NCI-H1930 (cell line): ENCODE results near the gene LENG1.
A peak's percentile ranks its signal among the peaks of the same experiment; 100 is the strongest.

Experiments
- DNase-seq, 2 experiments: peaks; one replicate each; lab custom pipeline; 2025; lab: John Stamatoyannopoulos, UW

Gene LENG1

DNA sequence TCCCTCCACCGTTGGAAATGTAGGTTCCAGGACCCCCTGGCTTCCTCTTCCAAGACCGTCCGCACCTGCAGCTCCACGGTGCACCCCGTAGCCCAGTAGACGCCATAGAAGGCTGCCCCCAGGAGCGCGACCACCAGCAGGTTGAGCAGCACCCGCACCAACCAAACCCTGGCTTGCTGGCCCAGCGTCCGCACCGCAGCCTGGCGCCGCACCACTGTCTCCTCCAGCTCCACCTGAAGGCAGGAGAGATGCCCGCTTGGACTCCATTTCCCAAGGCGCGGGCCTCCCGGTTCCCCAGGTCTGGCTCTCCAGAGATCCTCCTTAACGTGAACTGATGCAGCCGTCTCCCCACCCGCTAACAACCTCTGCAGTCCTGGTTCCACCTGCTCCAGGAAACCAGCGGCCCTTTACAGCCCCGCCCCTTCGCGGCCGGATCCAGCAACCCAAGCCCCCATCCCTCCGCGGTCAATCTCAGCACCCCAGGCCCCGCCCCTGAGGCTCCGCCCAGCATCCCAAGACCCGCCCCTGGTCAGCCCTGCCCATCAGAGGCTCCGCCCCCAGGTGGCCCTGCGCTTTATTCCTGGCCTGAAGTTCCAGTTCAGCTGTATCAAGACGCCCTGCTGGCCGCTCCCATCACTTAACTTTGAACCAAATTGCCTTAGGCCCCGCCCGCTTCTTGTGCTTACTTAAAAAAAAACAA lies 5.0 kb upstream of the LENG1 start:
- DNase-seq, result peak; percentile 22 to 47

DNA sequence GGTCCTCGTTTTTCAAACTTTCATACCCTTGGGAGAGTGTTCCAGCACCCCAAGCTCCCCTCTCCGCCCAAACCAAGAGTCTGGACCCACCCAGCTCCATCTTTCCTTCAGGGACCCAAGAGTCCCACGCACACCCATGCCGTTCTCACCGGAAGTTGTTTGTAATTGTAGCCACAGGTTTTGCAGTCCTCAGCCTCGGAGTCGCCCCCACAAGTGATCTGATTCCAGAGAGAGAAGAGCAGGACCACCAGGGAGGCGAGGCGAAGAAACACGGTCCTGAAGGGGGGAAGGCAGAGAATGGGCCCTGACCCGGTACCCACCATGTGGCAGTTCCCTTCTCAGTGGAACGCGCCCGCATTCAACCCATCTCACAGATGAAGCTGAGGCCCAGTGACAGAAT lies 3.4 kb upstream of the LENG1 start:
- DNase-seq, result no peak

DNA sequence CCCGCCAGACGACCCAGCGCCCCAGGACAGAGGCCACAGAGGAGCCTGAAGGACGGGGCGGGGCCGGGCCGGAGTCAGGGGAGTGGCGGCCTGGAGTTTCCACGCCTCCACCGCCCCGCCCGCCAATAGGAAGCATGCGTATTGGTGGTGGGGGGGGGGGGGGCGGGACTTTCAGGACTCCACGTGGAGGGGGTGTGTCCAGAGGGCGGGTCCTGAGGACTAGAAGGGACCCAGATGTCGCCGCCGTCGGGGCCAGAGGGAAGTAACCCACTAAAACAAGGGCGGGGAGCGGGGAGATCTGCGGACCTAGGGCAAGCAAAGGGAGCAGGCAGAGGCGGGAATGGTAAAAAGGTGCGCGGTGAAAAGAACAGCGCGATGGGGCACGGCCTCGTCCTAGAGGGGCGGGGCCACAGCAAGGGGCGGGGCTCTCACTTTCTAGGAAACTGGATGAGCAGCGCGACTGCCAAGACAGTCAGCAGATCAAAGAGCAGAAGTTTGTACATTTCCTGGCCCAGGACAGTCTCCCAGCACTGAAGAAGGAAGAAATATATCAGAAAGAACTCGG lies 2.8 kb upstream of the LENG1 start:
- DNase-seq, result peak; percentile 47 to 67

DNA sequence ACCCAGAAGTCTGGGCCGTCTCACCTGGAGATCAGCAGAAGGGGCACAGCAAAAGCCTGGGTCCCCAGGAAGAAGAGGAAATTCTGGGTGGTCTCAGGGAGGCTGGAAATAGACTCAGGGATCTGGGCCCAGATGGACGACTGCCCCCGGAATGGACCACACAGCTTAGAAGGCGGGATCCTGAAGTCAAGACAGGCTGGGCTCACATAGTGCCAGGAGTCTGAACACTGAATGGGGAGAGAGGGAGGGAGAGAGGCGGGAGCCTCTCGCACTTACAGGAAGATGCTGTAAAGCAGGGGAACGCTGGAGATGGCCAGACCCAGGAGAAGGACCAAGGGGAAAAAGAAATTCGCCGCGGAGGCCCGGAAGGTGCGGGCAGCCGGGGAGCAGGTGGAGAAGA lies 1.3 kb upstream of the LENG1 start:
- DNase-seq, result no peak

DNA sequence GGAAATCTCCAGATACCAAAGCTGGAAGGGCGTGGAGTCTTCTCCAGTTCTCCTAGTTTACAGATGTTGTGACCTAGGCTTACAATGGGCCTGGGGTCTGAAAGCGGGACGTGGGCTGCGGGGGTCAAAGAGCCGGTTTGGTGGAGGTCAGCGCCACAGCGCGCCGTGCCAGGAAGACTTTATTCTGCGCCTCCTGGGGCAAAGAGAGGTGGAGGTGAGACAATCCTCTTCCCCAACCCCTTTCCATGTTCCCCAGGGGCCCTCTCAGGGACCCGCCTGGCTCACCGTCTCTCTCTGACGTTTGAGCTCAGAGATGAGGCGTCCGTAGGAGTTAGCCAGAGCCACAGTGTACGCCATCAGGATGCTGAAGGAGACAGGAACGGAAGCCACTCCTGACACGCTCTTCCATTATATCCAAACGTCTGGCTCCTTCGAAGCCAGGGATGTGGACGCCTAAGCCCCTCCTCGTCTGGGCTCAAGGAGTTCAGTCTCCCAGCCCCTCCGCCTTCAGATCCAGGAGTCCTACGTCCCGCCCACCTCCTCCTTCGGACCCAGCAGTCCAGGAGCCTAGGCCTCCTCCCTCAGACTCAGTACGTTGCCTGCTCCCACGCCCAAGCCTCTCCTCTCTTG lies 776 bp upstream of the LENG1 start:
- DNase-seq, result peak in 1 of 2 experiments; percentile 65

DNA sequence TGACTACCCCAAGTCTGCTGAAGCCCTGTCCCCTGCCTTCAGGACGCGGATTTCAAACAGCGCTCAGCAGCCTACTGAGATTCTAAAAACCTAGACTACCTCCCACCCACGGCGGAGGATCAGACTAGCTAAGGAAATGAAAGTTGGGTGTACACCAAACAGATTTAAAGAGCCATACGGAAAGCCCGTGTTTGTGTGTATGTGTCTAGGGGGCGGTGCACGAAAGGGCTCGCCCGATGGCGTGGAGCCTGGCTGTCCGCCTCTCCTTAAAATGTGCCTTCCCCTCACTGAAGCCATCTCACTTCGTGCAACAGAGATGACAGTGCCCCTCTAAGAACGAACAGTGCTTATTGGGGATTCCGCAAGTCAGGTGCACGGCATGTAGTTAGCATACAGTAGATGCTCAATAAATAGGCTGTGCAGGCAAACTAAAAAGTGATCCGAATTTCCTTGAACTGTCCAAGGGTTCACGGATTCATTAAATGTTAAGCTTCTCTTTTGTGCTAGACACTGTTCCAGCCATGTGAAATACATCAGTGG lies 639 bp downstream of the LENG1 start:
- DNase-seq, result no peak

DNA sequence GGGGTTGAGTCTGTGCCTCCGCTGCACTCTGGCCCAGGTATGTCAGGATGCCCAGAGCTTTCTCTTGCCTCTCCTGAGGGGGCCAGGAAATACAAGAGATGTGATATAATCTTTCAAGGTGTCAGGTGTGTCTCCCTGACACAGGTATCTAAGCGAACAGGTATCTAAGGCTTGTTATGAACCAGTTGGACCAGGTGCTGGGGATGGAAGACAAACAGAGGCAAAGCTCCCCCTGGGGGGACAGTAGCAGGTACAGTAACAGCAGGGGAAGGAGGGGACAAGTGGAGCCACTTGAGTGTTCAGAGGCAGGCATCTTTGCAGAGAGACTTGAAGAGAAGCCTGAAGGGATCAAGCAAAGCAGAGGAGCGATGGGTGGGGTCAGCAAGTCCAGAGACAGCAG lies 2.6 kb downstream of the LENG1 start:
- DNase-seq, result no peak

DNA sequence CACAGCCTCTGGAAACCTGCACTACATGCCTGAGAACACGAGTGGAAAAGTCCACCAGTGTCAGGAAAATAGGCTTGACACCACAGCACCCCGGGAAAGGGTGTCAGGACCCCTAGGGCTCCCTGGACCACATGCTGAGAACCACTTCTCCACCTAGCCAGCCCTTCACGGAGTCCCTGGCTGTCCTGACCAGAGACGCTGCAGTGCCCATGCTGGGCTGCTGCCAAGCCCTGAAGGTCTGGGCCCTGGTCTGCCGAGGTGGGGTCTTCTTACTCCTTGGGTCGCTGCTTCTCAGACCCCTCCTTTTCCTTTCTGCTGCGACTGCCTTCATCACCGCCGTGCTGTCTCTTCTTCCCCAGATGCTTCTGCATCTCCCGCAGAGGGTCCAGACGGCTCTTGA lies 3.0 kb downstream of the LENG1 start:
- no peak for DNase-seq

DNA sequence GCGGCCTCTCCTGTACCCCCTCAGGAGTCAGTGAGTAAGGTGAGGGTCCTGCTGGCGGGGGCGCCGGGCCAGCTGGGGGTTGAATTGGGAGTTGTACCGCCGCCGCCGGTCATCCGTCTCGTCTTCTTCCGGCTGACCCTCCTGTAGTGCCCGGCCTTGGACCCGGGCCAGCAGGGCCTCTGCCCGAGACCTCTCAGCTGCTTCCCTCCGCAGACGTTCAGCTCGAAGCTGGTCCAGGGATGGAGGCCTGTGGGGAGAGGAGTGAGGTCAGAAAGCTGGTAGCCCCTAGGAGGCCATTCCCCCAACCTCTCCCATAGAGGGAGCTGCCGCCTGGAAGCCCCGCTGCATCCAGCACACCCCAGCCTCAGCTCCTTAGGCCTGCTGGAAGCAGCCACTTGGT lies 3.8 kb downstream of the LENG1 start:
- DNase-seq, result no peak

DNA sequence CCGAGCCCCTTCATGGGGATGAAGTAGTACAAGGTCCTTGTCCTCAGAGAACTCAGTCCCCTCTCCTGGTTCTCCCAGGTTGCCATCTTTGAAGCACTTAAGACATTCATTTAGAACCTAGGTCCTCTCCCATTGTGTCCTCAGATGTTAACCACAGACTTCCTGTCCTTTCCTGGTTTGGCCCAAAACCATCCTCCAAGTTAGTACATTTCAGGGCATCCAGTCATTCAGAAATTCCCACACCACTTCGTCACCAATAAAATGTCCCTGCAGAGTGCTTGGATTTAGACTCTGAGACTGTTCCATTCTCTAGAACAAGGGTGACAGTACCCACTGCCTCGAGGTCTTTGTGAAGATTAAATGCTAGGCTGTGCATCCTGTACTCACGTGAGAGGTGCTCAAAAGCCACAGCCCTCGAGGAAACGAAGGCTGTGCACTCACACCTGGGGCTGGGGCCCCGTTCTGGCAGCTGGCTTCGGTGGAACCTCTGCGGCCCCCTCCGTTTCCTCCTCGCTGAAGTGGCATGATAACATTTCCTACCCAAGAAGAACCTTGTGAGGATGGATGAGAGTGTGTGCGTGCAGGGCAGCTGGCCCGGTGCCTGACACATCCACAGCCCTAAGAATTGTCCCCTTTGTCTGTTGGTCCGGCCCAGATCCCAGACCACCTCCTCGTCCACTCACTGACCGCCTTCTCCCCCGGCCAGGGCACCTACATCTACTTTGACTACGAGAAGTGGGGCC lies 4.7 kb downstream of the LENG1 start:
- DNase-seq, result no peak

DNA sequence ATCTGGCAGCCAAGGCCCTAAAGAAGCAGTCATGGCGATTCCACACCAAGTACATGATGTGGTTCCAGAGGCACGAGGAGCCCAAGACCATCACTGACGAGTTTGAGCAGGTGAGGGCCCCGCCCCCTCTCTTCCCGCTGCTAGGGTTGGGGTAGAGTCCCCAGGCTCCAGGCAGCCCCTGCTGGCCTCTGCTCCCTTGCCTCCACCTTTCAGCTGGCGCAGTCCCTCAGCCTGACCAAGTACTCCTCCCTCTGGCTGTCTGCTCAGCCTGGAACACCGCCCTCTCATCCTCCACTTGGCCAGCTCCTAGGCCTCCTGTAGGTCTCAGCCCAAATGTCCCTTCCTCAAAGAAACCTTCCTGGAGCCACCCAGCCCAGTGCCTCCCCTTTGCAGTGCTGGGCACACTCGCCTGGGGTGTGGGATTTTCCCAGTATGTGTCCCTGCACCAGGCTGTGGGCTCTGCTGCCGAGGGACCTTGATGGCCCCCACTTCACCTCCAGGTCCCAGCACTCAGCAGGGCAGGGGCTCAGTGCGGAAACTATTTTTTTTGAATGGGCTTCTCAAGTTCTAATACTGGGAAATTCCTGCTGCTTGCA lies 5.7 kb downstream of the LENG1 start:
- no peak for DNase-seq

DNA sequence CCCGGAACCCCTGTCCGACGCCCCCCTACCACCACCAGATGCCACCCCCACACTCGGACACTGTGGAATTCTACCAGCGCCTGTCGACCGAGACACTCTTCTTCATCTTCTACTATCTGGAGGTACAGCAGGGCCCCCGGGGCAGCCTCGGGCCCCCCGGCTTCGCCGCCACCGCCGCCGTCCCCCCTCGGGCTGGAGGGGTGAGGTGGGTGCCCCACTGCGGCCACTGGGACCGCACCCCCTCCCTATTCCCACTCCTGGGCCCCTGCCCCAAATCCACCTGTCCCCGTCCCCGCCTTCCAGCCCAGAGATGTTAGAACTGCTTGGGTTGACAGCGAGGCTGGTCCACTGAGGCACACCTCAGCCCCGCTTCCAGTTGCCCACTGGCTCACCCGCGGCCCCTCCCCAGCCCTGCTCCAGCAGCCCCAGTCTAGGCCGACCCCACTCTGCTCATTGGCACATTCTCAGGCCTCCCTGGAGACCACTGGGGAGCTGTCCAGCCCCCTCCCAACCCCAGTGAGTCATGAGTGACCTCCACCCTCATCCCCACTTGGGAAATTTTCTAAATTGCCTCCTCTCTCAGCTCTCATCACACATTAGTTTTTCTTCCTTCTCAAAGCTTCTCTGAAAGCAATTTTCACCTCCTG lies 6.5 kb downstream of the LENG1 start:
- DNase-seq, result no peak

DNA sequence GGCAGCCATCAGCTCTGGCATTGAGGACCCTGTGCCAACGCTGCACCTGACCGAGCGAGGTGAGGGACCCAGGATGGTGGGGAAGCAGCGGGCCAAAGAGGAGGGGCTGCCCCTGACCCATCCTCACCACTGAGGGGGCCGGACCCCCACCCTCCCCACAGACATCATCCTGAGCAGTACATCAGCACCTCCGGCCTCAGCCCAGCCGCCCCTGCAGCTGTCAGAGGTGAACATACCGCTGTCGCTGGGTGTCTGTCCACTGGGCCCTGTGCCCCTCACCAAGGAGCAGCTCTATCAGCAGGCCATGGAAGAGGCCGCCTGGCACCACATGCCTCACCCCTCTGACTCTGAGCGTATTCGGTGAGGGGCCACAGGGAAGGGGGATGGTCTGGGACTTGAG lies 7.3 kb downstream of the LENG1 start:
- no peak for DNase-seq

DNA sequence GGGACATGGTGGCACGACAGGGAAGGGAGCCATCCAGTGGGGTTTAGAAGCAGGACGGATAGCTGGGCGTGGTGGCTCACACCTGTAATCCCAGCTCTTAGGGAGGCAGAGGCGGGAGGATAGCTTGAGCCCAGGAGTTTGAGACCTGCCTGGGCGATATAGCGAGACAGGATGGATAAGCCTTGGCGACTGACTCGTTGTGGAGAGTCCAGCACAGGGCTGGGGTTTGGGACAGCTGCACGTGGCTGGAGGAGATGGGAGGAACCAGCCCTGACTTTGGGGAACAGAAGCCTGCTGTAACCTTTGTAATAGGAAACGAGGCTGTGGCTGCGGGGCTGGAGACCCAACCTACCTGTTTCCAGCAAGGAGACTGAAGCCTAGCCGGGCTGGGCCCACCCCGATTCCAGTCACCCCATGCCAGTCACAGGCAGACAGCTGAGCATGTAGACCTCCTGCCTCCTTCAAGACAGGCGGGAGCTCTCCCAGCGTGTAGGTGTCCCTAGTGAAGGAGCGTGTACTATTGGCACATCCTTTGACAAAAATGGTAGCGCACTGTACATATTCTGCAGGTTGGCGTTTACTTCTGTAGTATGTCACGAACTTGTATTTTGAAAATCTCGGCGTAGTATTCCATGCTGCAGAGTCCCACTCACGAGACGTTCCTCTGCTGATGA lies 8.0 kb downstream of the LENG1 start:
- DNase-seq, result no peak

DNA sequence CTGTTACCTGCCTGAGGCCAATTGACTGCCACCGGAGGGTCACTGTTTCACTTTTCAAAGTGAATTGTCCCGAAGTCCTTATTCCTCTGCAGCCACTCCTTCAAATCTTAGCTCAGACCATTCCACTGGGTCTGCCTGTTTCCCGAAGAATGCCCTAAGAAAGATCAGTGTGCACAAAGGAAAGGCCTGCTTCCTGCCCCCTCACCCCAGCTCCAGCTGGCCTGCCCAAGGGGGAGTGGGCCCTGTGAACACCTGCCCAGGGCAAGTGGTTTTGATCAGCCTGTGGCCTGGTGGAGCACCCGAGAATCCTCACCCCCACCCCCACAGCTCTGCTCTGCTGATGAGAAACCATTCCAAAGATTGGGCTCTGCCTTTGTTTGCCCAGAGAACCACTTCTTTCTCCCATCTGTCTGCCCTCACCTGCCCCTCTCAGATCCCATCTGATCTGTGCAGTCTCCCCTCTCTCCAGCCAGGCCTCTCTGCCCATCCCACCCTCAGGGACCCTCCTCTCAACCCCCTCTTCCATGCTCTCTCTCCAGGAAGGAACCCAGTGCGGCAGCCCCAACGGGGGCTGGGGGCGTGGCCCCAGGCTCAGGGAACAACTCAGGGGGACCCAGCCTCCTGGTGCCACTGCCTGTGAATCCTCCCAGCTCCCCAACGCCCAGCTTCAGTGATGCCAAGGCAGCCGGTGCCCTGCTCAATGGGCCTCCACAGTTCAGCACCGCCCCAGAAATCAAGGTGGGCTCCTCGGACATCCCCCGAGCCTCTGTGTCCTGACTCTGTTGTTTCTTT lies 10.3 kb downstream of the LENG1 start:
- DNase-seq, result no peak

DNA sequence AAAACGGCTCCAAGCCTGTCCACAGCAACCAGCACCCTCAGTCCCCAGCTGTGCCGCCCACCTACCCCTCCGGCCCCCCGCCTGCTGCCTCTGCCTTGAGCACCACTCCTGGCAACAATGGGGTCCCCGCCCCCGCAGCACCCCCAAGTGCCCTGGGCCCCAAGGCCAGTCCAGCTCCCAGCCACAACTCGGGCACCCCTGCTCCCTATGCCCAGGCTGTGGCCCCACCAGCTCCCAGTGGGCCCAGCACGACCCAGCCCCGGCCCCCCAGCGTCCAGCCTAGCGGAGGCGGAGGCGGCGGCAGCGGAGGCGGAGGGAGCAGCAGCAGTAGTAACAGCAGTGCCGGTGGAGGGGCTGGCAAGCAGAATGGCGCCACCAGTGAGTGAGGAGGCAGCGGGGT lies 11.4 kb downstream of the LENG1 start:
- no peak for DNase-seq

DNA sequence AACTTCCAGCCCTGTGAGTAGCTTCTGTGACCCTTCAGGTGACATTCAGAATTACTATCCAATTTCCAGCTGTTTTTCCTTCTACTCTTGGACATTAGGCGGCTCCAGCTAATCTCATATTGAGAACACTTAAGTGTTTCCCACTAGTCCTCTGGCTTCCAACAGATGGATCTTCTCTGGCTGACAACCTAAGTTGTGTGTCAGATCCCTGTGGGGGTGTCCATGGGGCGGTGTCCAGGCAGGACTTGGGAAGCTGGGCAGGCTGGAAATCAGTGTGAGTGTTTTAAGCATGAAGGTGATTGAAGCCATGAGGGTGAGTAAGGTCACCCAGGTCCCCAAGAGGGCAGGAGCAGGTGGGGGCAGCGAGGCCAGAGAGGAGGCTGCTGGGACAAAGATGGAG lies 11.8 kb downstream of the LENG1 start:
- no peak for DNase-seq

DNA sequence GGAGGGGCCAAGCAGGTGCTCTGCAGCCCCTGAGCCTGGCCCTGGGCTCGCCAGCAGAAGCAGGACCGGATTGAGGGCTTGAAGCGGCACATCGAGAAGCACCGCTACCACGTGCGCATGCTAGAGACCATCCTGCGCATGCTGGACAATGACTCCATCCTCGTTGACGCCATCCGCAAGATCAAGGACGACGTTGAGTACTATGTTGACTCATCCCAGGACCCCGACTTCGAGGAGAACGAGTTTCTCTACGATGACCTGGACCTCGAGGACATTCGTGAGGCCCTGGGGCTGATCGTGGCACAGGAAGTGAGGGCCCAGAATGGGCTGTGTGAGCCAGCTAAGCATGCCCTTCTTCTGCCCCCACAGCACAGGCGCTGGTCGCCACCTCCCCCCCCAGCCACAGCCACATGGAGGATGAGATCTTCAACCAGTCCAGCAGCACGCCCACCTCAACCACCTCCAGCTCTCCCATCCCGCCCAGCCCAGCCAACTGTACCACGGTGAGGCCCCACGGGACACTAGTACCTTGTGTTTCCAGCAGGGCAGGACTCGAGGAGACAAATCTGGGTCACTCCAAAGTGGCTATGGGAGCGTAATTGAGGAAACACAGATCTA lies 13.9 kb downstream of the LENG1 start:
- no peak for DNase-seq

DNA sequence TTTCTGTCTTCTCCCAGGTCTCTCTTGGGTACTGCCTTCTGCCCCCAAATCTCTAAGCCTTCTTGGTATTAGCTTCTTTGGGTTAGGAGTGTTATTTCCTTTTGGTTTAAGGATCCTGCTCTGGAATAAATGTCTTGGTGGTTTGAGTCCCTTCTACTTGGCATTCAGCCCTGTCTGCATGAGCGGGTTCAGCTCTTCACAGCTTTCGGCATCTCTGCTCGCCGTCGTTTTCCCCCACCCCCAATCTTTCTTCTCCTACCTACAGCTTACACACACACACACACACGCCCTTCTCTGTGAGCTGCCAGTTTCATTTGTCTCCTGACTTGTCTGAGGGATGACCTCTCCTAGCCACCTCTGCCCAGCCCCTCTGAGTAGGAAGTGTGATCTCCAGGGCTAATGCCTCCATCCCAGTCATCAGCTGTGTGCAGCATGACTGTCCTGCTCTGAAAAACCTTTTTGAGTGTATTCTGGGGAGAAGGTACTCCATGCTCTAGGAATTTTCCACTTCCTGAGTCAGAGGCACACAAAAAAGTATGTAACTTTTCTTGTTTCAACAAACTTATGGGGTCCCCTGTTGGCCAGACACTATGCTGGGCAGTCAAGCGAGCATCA lies 17.2 kb downstream of the LENG1 start:
- DNase-seq, result no peak

DNA sequence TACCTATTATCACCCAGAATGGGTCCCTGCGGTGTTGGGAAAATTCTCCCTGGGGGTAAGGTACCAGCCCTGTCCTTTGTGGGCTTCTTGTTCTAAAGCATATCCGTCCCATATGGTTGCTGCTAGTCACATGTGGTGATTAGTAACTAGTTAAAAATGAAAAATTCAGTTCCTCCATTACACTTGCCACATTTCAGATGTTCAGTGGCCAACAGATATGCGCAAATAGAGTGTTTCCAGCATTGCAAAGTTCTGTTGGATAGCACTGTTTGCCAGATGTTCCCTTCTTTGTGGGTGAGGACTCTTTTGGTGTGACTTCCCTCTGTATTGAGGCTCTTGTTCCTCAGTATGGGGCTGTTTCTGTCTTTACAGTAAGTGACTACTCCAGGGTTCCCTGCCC lies 18.2 kb downstream of the LENG1 start:
- no peak for DNase-seq
